OCI-LY7 (cell line): ENCODE results near the gene PLEKHJ1. TPM values are rescaled to one million over a fixed set of nuclear protein-coding genes. Genes with fewer than 3 reads are reported as not detected.

Experiments
- BruUV-seq: library from RNA; stranded (reverse); fragments of 400-500 nt; replicated peaks from 2 replicates; lab custom pipeline; 2021; lab: Mats Ljungman, UMichigan
- CTCF ChIA-PET: fragments of 300-600 bp; sonication (Branson Sonifier 250); formaldehyde crosslinking; loops from one replicate; lab custom pipeline; 2022; ENCODE audit warnings: antibody characterized with exemption; ENCODE audit not compliant: unreplicated experiment; lab: Charles Lee
- POLR2A ChIA-PET: fragments of 300-600 bp; sonication (Branson Sonifier 250); formaldehyde crosslinking; loops from one replicate; lab custom pipeline; 2022; ENCODE audit warnings: antibody characterized with exemption; lab: Charles Lee
- DNase-seq: peaks from one replicate; pipeline ENCODE4 v3.0.0-alpha.2; 2015; ENCODE audit warnings: low spot score
- H2AFZ ChIP-seq: fragments of 200-600 bp; sonication (generic), shearing (Covaris generic); 2 replicates; pipeline ENCODE4 v1.6.1; 2014; ENCODE audit warnings: mild to moderate bottlenecking, antibody characterized with exemption, low read length, moderate library complexity
- H3K27ac ChIP-seq: fragments of 200-600 bp; sonication (generic); 2 replicates; pipeline ENCODE4 v1.5.1; 2014; ENCODE audit warnings: mixed run types, low read depth, mild to moderate bottlenecking, moderate library complexity, low read length, inconsistent platforms; ENCODE audit not compliant: poor library complexity, severe bottlenecking
- H3K36me3 ChIP-seq: fragments of 200-600 bp; sonication (generic); 2 replicates; pipeline ENCODE4 v1.6.1; 2014; ENCODE audit warnings: mild to moderate bottlenecking, antibody characterized with exemption, low read length, moderate library complexity, mixed read lengths; ENCODE audit not compliant: insufficient read depth
- H3K4me1 ChIP-seq: fragments of 200-600 bp; sonication (generic); 2 replicates; pipeline ENCODE4 v1.5.1; 2014; ENCODE audit warnings: mild to moderate bottlenecking, low read length; ENCODE audit not compliant: insufficient read depth, poor library complexity, severe bottlenecking
- H3K4me2 ChIP-seq: fragments of 200-600 bp; sonication (generic); 2 replicates; pipeline ENCODE4 v1.6.1; 2014; ENCODE audit warnings: mild to moderate bottlenecking, low read length
- H3K4me3 ChIP-seq: fragments of 200-600 bp; sonication (generic); 2 replicates; pipeline ENCODE4 v1.5.1; 2014; ENCODE audit warnings: mild to moderate bottlenecking, low read depth, low read length; ENCODE audit not compliant: poor library complexity, severe bottlenecking
- H3K79me2 ChIP-seq: fragments of 200-600 bp; sonication (generic); 2 replicates; pipeline ENCODE4 v1.6.1; 2016; ENCODE audit warnings: low read depth, mild to moderate bottlenecking, low read length, moderate library complexity, mixed read lengths; ENCODE audit not compliant: insufficient read depth
- H3K9me2 ChIP-seq: fragments of 200-600 bp; sonication (generic); 2 replicates; pipeline ENCODE4 v1.6.1; 2016; ENCODE audit warnings: mild to moderate bottlenecking, low read length, mixed read lengths; ENCODE audit not compliant: insufficient read depth
- H3K9me3 ChIP-seq: fragments of 200-600 bp; sonication (generic); 2 replicates; pipeline ENCODE4 v1.6.1; 2014; ENCODE audit warnings: mild to moderate bottlenecking, mixed run types, low read length, mixed read lengths
- H4K20me1 ChIP-seq: fragments of 200-600 bp; sonication (generic); 2 replicates; pipeline ENCODE4 v1.6.1; 2014; ENCODE audit warnings: mild to moderate bottlenecking, antibody characterized with exemption, low read length, moderate library complexity, mixed read lengths; ENCODE audit not compliant: insufficient read depth
- CTCF ChIP-seq: fragments of 200-600 bp; sonication (generic); conservative IDR thresholded peaks from 2 replicates; pipeline ENCODE4 v1.5.1; 2014; ENCODE audit warnings: mild to moderate bottlenecking, antibody characterized with exemption, low read length, moderate library complexity, mixed read lengths
- EZH2phosphoT487 ChIP-seq: fragments of 200-600 bp; sonication (generic); IDR thresholded peaks from 2 replicates; pipeline ENCODE4 v1.6.1; 2018; ENCODE audit warnings: low read depth, borderline replicate concordance, mild to moderate bottlenecking, mixed run types, antibody characterized with exemption, low read length, moderate library complexity, mixed read lengths
- intact Hi-C: fragments of 100-400 bp; cut with micrococcal nuclease; formaldehyde crosslinking; loops from one replicate; pipeline ENCODE4 v1.10.0; 2022; ENCODE audit not compliant: unreplicated experiment
- total RNA-seq, 2 experiments: library from RNA; depleted of rRNA in 1 of 2; stranded (reverse); fragments of >200 nt in 1 of 2; shearing (Covaris generic) in 1 of 2; gene quantifications; 2 replicates each; pipeline ENCODE4 v1.2.3, GENCODE V29; 2014 to 2022

The PLEKHJ1 gene
- total RNA-seq, 2 experiments from 2014 or later = 129 to 205 TPM

GRCh38 chr19:2212861-2213711 lies 23.0 kb downstream of the PLEKHJ1 start:
- H3K4me2 ChIP-seq = no peak overlapping the region
- no peaks in the 10 kb centered on the region for H3K79me2 ChIP-seq
- no peaks in the 10 kb centered on the region for H3K9me2 ChIP-seq
- no peak for TF ChIP-seq CTCF
- TF ChIP-seq EZH2phosphoT487 = no peak
- DNase-seq = no peak
- H3K4me3 ChIP-seq = no peak overlapping the region
- H3K27ac ChIP-seq = no peak overlapping the region
- no peak overlapping the region for H2AFZ ChIP-seq
- H4K20me1 ChIP-seq = no peaks in the 10 kb centered on the region
- no TSS peak for BruUV-seq
- H3K9me3 ChIP-seq = no peaks in the 10 kb centered on the region
- no peaks in the 10 kb centered on the region for H3K4me1 ChIP-seq
- POLR2A ChIA-PET = no interaction called here
- peaks cover 96% of the 10 kb centered on the region for H3K36me3 ChIP-seq
- intact Hi-C loops = no loop called here
- CTCF ChIA-PET = no interaction called here

GRCh38 chr19:2210987-2211740 lies 25.0 kb downstream of the PLEKHJ1 start:
- no peaks in the 10 kb centered on the region for H3K4me1 ChIP-seq
- no peaks in the 10 kb centered on the region for H3K9me2 ChIP-seq
- H3K36me3 ChIP-seq = peaks cover 94% of the 10 kb centered on the region
- no peak overlapping the region for H3K4me2 ChIP-seq
- no peak overlapping the region for H3K4me3 ChIP-seq
- POLR2A ChIA-PET = no interaction called here
- H4K20me1 ChIP-seq = no peaks in the 10 kb centered on the region
- no peak for DNase-seq
- BruUV-seq = no TSS peak
- CTCF ChIA-PET = no interaction called here
- TF ChIP-seq CTCF (no peak), EZH2phosphoT487 (no peak)
- intact Hi-C loops = no loop called here
- no peaks in the 10 kb centered on the region for H3K9me3 ChIP-seq
- no peaks in the 10 kb centered on the region for H3K79me2 ChIP-seq
- no peak overlapping the region for H3K27ac ChIP-seq
- no peak overlapping the region for H2AFZ ChIP-seq
